HepG2 (cell line): Measurements from ENCODE around the gene RALY. TPM values are rescaled to one million over a fixed set of nuclear protein-coding genes. Genes with fewer than 3 reads are reported as not detected.

Experiments used
- DR1 ChIP-seq: sonication (generic); formaldehyde crosslinking; IDR thresholded peaks from 2 replicates; pipeline ENCODE4 v1.8.0; 2021; ENCODE audit warnings: mild to moderate bottlenecking, missing genetic modification reagents, inconsistent platforms
- HNF4G ChIP-seq, 2 experiments: sonication (generic) in 1 of 2; formaldehyde crosslinking in 1 of 2; IDR thresholded peaks; 2 replicates each; pipeline versions ENCODE4 v1.4.0 to v1.6.1; 2011 to 2020; ENCODE audit warnings: borderline replicate concordance in 2 of 2, low read depth in 2 of 2, mild to moderate bottlenecking in 2 of 2, low read length in 1 of 2, missing genetic modification reagents in 1 of 2, moderate library complexity in 1 of 2
- ISX ChIP-seq: sonication (generic); formaldehyde crosslinking; conservative IDR thresholded peaks from 2 replicates; pipeline ENCODE4 v1.5.0; 2020; ENCODE audit warnings: missing genetic modification reagents
- TEAD2 ChIP-seq: sonication (generic); formaldehyde crosslinking; IDR thresholded peaks from 2 replicates; pipeline ENCODE4 v1.9.0; 2021; ENCODE audit warnings: missing genetic modification reagents
- ZKSCAN8 ChIP-seq: IDR thresholded peaks from 2 replicates; pipeline ENCODE4 v1.6.1; 2016; ENCODE audit warnings: borderline replicate concordance, missing genetic modification reagents, missing compliant biosample characterization
- ZNF543 ChIP-seq: sonication (generic); formaldehyde crosslinking; IDR thresholded peaks from 2 replicates; pipeline ENCODE4 v1.4.0; 2020; ENCODE audit warnings: mild to moderate bottlenecking, missing genetic modification reagents
- ZNF792 ChIP-seq: IDR thresholded peaks from 2 replicates; pipeline ENCODE4 v1.6.1; 2016
- ZZZ3 ChIP-seq: sonication (generic); formaldehyde crosslinking; IDR thresholded peaks from 2 replicates; pipeline ENCODE4 v1.4.0; 2020; ENCODE audit warnings: missing genetic modification reagents, mild to moderate bottlenecking, borderline replicate concordance
- polyA plus RNA-seq, 8 experiments: library from polyadenylated mRNA; depleted of rRNA in 3 of 8; stranded (reverse) in 7 of 8; unstranded in 1 of 8; fragments of >200 nt; fragmentation: Illumina TruSeq in 4 of 8; extraction: Trizol in 4 of 8; gene quantifications; 2 replicates each; pipeline versions ENCODE4 v1.2.1 to v1.2.3, GENCODE V29; 2011 to 2016; ENCODE audit warnings: low read depth in 4 of 8, missing spikeins in 1 of 8, mixed read lengths in 1 of 8; ENCODE audit not compliant: insufficient read depth in 1 of 8
- total RNA-seq, 5 experiments: library from RNA; depleted of rRNA; stranded (reverse); fragments of >200 nt; fragmentation: Illumina TruSeq; extraction: Trizol; gene quantifications; 2 replicates each; pipeline ENCODE4 v1.2.3, GENCODE V29; 2016; ENCODE audit warnings: low read depth in 1 of 5
- TF ChIP-seq, protein P1 (sequence below): sonication (generic); formaldehyde crosslinking; IDR thresholded peaks from 2 replicates; pipeline ENCODE4 v1.4.0; 2020; ENCODE audit warnings: missing genetic modification reagents, borderline replicate concordance
- TF ChIP-seq, protein P2 (sequence below): IDR thresholded peaks from 2 replicates; pipeline ENCODE4 v1.6.1; 2016; ENCODE audit warnings: mild to moderate bottlenecking
- TF ChIP-seq, protein P3 (sequence below): sonication (generic); formaldehyde crosslinking; IDR thresholded peaks from 2 replicates; pipeline ENCODE4 v1.4.0; 2020; ENCODE audit warnings: missing genetic modification reagents
- TF ChIP-seq, protein P4 (sequence below): sonication (generic); formaldehyde crosslinking; IDR thresholded peaks from 2 replicates; pipeline ENCODE4 v1.4.0; 2020; ENCODE audit warnings: mild to moderate bottlenecking, missing genetic modification reagents, borderline replicate concordance
- TF ChIP-seq, protein P5 (sequence below): sonication (generic); formaldehyde crosslinking; IDR thresholded peaks from 2 replicates; pipeline ENCODE4 v1.8.1; 2023; ENCODE audit warnings: mild to moderate bottlenecking, missing genetic modification reagents, borderline replicate concordance
- TF ChIP-seq, protein P6 (sequence below): IDR thresholded peaks from 2 replicates; pipeline ENCODE4 v1.6.1; 2016

RALY gene
- total and polyA plus RNA-seq, 2 of the 13 experiments (the other 11 are each of a cell fraction or from before 2014, with no cell fraction given), result 178 to 186 TPM

DNA sequence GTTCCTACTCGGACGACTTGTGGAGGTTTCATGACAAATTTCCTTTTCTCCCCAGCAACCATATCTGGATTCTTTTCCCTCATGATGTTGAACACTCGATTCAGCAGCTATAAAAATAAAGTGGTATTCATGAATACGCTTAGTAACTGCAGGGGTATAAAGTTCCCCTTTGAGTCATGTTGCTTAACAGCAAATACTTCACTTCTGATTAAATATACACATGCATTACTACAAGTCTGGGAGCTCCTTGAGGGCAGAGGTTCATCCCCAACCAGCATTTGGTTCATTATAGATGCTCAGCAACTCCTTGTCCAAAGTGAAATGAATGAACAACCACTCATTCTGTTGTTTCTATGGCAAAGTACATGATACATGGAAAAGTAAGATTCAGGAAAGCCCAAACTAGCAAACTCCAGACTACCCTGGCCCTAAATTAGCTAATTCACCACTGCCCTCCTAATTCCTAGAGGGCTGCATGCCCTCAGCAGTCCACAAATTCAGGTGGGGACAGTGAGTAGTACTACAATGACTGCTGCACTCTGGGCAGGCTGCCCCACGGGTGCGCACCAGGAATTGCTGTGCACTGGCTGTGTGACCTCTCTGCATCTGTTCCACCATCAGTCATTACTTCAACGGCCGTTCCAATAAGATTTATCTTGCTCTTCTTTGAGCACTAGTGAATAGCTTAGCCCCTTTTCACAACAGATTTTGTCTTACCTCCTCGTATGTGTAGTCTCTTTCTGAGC, 103.2 kb downstream of the RALY start (continued):
- TF ChIP-seq, protein P1, sequence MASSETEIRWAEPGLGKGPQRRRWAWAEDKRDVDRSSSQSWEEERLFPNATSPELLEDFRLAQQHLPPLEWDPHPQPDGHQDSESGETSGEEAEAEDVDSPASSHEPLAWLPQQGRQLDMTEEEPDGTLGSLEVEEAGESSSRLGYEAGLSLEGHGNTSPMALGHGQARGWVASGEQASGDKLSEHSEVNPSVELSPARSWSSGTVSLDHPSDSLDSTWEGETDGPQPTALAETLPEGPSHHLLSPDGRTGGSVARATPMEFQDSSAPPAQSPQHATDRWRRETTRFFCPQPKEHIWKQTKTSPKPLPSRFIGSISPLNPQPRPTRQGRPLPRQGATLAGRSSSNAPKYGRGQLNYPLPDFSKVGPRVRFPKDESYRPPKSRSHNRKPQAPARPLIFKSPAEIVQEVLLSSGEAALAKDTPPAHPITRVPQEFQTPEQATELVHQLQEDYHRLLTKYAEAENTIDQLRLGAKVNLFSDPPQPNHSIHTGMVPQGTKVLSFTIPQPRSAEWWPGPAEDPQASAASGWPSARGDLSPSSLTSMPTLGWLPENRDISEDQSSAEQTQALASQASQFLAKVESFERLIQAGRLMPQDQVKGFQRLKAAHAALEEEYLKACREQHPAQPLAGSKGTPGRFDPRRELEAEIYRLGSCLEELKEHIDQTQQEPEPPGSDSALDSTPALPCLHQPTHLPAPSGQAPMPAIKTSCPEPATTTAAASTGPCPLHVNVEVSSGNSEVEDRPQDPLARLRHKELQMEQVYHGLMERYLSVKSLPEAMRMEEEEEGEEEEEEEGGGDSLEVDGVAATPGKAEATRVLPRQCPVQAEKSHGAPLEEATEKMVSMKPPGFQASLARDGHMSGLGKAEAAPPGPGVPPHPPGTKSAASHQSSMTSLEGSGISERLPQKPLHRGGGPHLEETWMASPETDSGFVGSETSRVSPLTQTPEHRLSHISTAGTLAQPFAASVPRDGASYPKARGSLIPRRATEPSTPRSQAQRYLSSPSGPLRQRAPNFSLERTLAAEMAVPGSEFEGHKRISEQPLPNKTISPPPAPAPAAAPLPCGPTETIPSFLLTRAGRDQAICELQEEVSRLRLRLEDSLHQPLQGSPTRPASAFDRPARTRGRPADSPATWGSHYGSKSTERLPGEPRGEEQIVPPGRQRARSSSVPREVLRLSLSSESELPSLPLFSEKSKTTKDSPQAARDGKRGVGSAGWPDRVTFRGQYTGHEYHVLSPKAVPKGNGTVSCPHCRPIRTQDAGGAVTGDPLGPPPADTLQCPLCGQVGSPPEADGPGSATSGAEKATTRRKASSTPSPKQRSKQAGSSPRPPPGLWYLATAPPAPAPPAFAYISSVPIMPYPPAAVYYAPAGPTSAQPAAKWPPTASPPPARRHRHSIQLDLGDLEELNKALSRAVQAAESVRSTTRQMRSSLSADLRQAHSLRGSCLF (CRISPR knock-in tag), result no peak
- TF ChIP-seq TEAD2 (CRISPR knock-in tag) (no peak), ZNF792 (CRISPR knock-in tag) (no peak), DR1 (no peak), ZNF543 (CRISPR knock-in tag) (no peak), ISX (CRISPR knock-in tag) (no peak), ZZZ3 (CRISPR knock-in tag) (0 out of 2 replicates have a peak, but pooled peaks have one; percentile 34), HNF4G (IDR thresholded peaks at IDR 0.05; ENCODE audit: borderline replicate concordance, low read depth, low read length) (no peak), HNF4G (CRISPR knock-in tag; IDR thresholded peaks at IDR 0.05; ENCODE audit: borderline replicate concordance, low read depth) (no peak), ZKSCAN8 (CRISPR knock-in tag) (no peak)
- TF ChIP-seq, protein P2, sequence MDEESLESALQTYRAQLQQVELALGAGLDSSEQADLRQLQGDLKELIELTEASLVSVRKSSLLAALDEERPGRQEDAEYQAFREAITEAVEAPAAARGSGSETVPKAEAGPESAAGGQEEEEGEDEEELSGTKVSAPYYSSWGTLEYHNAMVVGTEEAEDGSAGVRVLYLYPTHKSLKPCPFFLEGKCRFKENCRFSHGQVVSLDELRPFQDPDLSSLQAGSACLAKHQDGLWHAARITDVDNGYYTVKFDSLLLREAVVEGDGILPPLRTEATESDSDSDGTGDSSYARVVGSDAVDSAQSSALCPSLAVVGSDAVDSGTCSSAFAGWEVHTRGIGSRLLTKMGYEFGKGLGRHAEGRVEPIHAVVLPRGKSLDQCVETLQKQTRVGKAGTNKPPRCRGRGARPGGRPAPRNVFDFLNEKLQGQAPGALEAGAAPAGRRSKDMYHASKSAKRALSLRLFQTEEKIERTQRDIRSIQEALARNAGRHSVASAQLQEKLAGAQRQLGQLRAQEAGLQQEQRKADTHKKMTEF (CRISPR knock-in tag), result no peak
- TF ChIP-seq, protein P3, sequence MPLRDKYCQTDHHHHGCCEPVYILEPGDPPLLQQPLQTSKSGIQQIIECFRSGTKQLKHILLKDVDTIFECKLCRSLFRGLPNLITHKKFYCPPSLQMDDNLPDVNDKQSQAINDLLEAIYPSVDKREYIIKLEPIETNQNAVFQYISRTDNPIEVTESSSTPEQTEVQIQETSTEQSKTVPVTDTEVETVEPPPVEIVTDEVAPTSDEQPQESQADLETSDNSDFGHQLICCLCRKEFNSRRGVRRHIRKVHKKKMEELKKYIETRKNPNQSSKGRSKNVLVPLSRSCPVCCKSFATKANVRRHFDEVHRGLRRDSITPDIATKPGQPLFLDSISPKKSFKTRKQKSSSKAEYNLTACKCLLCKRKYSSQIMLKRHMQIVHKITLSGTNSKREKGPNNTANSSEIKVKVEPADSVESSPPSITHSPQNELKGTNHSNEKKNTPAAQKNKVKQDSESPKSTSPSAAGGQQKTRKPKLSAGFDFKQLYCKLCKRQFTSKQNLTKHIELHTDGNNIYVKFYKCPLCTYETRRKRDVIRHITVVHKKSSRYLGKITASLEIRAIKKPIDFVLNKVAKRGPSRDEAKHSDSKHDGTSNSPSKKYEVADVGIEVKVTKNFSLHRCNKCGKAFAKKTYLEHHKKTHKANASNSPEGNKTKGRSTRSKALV (CRISPR knock-in tag), result no peak
- TF ChIP-seq, protein P4, sequence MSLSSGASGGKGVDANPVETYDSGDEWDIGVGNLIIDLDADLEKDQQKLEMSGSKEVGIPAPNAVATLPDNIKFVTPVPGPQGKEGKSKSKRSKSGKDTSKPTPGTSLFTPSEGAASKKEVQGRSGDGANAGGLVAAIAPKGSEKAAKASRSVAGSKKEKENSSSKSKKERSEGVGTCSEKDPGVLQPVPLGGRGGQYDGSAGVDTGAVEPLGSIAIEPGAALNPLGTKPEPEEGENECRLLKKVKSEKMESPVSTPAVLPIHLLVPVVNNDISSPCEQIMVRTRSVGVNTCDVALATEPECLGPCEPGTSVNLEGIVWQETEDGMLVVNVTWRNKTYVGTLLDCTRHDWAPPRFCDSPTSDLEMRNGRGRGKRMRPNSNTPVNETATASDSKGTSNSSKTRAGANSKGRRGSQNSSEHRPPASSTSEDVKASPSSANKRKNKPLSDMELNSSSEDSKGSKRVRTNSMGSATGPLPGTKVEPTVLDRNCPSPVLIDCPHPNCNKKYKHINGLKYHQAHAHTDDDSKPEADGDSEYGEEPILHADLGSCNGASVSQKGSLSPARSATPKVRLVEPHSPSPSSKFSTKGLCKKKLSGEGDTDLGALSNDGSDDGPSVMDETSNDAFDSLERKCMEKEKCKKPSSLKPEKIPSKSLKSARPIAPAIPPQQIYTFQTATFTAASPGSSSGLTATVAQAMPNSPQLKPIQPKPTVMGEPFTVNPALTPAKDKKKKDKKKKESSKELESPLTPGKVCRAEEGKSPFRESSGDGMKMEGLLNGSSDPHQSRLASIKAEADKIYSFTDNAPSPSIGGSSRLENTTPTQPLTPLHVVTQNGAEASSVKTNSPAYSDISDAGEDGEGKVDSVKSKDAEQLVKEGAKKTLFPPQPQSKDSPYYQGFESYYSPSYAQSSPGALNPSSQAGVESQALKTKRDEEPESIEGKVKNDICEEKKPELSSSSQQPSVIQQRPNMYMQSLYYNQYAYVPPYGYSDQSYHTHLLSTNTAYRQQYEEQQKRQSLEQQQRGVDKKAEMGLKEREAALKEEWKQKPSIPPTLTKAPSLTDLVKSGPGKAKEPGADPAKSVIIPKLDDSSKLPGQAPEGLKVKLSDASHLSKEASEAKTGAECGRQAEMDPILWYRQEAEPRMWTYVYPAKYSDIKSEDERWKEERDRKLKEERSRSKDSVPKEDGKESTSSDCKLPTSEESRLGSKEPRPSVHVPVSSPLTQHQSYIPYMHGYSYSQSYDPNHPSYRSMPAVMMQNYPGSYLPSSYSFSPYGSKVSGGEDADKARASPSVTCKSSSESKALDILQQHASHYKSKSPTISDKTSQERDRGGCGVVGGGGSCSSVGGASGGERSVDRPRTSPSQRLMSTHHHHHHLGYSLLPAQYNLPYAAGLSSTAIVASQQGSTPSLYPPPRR (CRISPR knock-in tag), result no peak
- TF ChIP-seq, protein P5, sequence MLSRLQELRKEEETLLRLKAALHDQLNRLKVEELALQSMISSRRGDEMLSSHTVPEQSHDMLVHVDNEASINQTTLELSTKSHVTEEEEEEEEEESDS (CRISPR knock-in tag), result no peak
- TF ChIP-seq, protein P6, sequence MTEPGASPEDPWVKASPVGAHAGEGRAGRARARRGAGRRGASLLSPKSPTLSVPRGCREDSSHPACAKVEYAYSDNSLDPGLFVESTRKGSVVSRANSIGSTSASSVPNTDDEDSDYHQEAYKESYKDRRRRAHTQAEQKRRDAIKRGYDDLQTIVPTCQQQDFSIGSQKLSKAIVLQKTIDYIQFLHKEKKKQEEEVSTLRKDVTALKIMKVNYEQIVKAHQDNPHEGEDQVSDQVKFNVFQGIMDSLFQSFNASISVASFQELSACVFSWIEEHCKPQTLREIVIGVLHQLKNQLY (CRISPR knock-in tag), result no peak
